Smooth muscle cell (in vitro differentiated cells): ENCODE results near the gene FCRLB. TPM values are rescaled to one million over a fixed set of nuclear protein-coding genes. Genes with fewer than 3 reads are reported as not detected.
"Not testable (repeated sequence)": the region's sequence is repeated elsewhere in the genome, so short reads cannot be mapped to it uniquely, and the experiment has no call there.

Experiments
- DNase-seq: peaks from one replicate; lab custom pipeline; 2025; ENCODE audit not compliant: unreplicated experiment; lab: John Stamatoyannopoulos, UW
- H2AFZ ChIP-seq: fragments of 200-600 bp; sonication (generic); 2 replicates; pipeline ENCODE4 v1.6.0; 2016; ENCODE audit warnings: antibody characterized with exemption, low read depth, mild to moderate bottlenecking
- H3F3A ChIP-seq: fragments of 200-600 bp; sonication (generic); 2 replicates; pipeline ENCODE4 v1.6.0; 2017; ENCODE audit warnings: antibody characterized with exemption, low read depth
- H3K27ac ChIP-seq: fragments of 200-600 bp; sonication (generic); 2 replicates; pipeline ENCODE4 v1.5.1; 2016; ENCODE audit warnings: low read depth, mild to moderate bottlenecking
- H3K27me3 ChIP-seq: fragments of 200-600 bp; sonication (generic); 2 replicates; pipeline ENCODE4 v1.6.1; 2016; ENCODE audit warnings: low read depth, mild to moderate bottlenecking
- H3K36me3 ChIP-seq: fragments of 200-600 bp; sonication (generic); 2 replicates; pipeline ENCODE4 v1.5.1; 2016; ENCODE audit warnings: low read depth
- H3K4me1 ChIP-seq: fragments of 200-600 bp; sonication (generic); 2 replicates; pipeline ENCODE4 v1.5.1; 2016; ENCODE audit warnings: low read depth
- H3K4me2 ChIP-seq: fragments of 200-600 bp; sonication (generic); 2 replicates; pipeline ENCODE4 v1.6.0; 2016; ENCODE audit warnings: mild to moderate bottlenecking
- H3K4me3 ChIP-seq: fragments of 200-600 bp; sonication (generic); 2 replicates; pipeline ENCODE4 v1.5.1; 2016; ENCODE audit warnings: mild to moderate bottlenecking
- H3K79me2 ChIP-seq: fragments of 200-600 bp; sonication (generic); 2 replicates; pipeline ENCODE4 v1.6.0; 2016; ENCODE audit warnings: low read depth, mild to moderate bottlenecking
- H3K9ac ChIP-seq: fragments of 200-600 bp; sonication (generic); 2 replicates; pipeline ENCODE4 v1.6.0; 2016; ENCODE audit warnings: low read depth
- H3K9me3 ChIP-seq: fragments of 200-600 bp; sonication (generic); replicated peaks from 2 replicates; pipeline ENCODE4 v1.5.1; 2016; ENCODE audit warnings: low read depth
- H4K20me1 ChIP-seq: fragments of 200-600 bp; sonication (generic); 2 replicates; pipeline ENCODE4 v1.6.0; 2016; ENCODE audit warnings: low read depth
- CTCF ChIP-seq: fragments of 200-600 bp; sonication (generic); IDR thresholded peaks from 2 replicates; pipeline ENCODE4 v1.5.1; 2017; ENCODE audit warnings: borderline replicate concordance, mild to moderate bottlenecking, antibody characterized with exemption; ENCODE audit not compliant: insufficient read depth, poor library complexity, severe bottlenecking
- WGBS: methylation state at CpG from one replicate; pipeline ENCODE4 v1.1.7; 2016; ENCODE audit warnings: low lambda C conversion rate; 5-methylcytosine and 5-hydroxymethylcytosine counted together
- polyA plus RNA-seq: library from polyadenylated mRNA; unstranded; fragments of >200 nt; fragmentation: Nextera tagmentation; extraction: Ambion mirVana; gene quantifications from 2 replicates; pipeline ENCODE4 v1.2.1, GENCODE V29; 2016
- total RNA-seq: library from RNA; depleted of rRNA; stranded (reverse); fragments of >200 nt; gene quantifications from 2 replicates; pipeline ENCODE4 v1.2.3, GENCODE V29; 2014

The FCRLB gene
- total RNA-seq, result 0.31 and 0.99 TPM in 2 replicates
- polyA plus RNA-seq, result 0.12 and 0.50 TPM in 2 replicates

GRCh38 chr1:161720956-161721737, at the start of gene FCRLB:
Gene FCRLB, plus strand, starts transcription at chr1:161721544. Its CDS starts 1,129 bp downstream, at chr1:161722673.
- H3K27ac ChIP-seq, result no peak within 1 kb of the TSS
- no peak for DNase-seq
- no peaks in the 10 kb centered on the region for H3K79me2 ChIP-seq
- H2AFZ ChIP-seq, result no peak within 1 kb of the TSS
- no peaks in the 10 kb centered on the region for H4K20me1 ChIP-seq
- no peaks in the 10 kb centered on the region for H3K36me3 ChIP-seq
- 60% methylated on average over 4 of the region's 4 CpGs for WGBS
- no peaks in the 10 kb centered on the region for H3K27me3 ChIP-seq
- no peak for TF ChIP-seq CTCF
- no peak within 1 kb of the TSS for H3K4me3 ChIP-seq
- H3K4me2 ChIP-seq, result peak within 1 kb of the TSS; percentile 29
- H3K4me1 ChIP-seq, result no peaks in the 10 kb centered on the region
- no peaks in the 10 kb centered on the region for H3F3A ChIP-seq
- H3K9me3 ChIP-seq, result no peaks in the 10 kb centered on the region
- no peak within 1 kb of the TSS for H3K9ac ChIP-seq

GRCh38 chr1:161673437-161673836, 47.9 kb upstream of the FCRLB start:
- WGBS, result 61% methylated on average over 7 of the region's 7 CpGs
- H3K27ac ChIP-seq, H3F3A ChIP-seq, H3K79me2 ChIP-seq, H4K20me1 ChIP-seq, DNase-seq, H3K9ac ChIP-seq, H2AFZ ChIP-seq, H3K9me3 ChIP-seq, H3K27me3 ChIP-seq, H3K36me3 ChIP-seq, H3K4me1 ChIP-seq, H3K4me3 ChIP-seq, H3K4me2 ChIP-seq: not testable (repeated sequence)

- H3K4me1 ChIP-seq, H3K9ac ChIP-seq, H3K4me2 ChIP-seq, H3K36me3 ChIP-seq, DNase-seq, H4K20me1 ChIP-seq, H3K79me2 ChIP-seq, H3F3A ChIP-seq, H3K4me3 ChIP-seq, H3K27me3 ChIP-seq, H3K27ac ChIP-seq, H3K9me3 ChIP-seq, H2AFZ ChIP-seq: not testable (repeated sequence)
- WGBS, result 95% methylated on average over 3 of the region's 3 CpGs
Observed at GRCh38 chr1:161674447-161674846, 46.9 kb upstream of the FCRLB start.

DNA sequence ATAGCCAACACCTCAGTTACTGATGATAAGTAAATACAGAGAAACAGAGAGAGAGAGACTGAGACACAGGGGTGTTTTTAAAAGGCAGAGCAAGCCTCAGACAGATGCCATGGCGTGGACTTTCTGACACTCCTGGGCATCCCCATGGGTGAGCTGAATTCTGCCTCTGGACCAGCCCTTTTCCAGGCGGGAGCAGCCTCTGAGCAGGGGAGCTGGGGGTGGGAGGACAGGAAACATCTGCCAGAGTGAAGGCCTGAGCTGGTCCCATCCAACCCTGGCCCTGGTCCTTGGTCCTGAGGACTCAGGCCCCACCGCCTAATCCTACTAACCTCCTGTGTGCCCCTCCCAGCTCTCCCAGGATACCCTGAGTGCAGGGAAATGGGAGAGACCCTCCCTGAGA, 46.4 kb upstream of the FCRLB start:
- H3K4me3 ChIP-seq, H4K20me1 ChIP-seq, H3F3A ChIP-seq, H3K79me2 ChIP-seq, H2AFZ ChIP-seq, H3K9me3 ChIP-seq, H3K9ac ChIP-seq, H3K27ac ChIP-seq, DNase-seq, H3K4me2 ChIP-seq, H3K36me3 ChIP-seq, H3K27me3 ChIP-seq, H3K4me1 ChIP-seq: not testable (repeated sequence)
- 92% methylated on average over 3 of the region's 3 CpGs for WGBS

DNA sequence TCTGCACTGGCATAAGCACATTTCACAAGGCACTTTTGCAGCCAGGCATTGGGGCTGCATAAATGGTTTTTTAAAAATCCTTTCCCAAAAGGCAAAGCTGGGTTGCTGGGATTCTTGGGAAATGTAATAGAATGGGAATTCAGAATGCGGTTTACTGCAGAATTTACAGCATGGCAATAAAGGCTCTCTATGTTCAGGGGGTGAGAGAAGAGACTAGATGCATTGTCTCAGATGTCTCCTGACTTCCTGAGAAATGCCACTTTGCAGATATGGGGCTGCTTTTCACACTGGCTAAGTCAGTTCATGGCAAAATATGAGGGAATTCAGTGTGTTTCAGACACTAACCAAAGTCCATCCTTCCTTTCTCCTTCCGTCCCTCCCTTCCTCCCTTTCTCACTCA, 44.9 kb upstream of the FCRLB start:
- DNase-seq, result no peak
- 85% methylated on average over 2 of the region's 2 CpGs for WGBS
- H4K20me1 ChIP-seq, result no peaks in the 10 kb centered on the region

More for the DNA sequence above, 44.9 kb upstream of the FCRLB start:
- Histone ChIP-seq H3K36me3 (no peaks in the 10 kb centered on the region), H3K4me1 (no peaks in the 10 kb centered on the region), H3K9me3 (no peaks in the 10 kb centered on the region), H3K27me3 (peaks cover 11% of the 10 kb centered on the region), H3F3A (no peaks in the 10 kb centered on the region), H3K4me3 (no peak overlapping the region), H3K79me2 (no peaks in the 10 kb centered on the region), H2AFZ (no peak overlapping the region), H3K27ac (no peak overlapping the region), H3K4me2 (no peak overlapping the region), H3K9ac (no peak overlapping the region)
- TF ChIP-seq CTCF, result no peak
